Adrenal gland (tissue), 12 donors: Measurements from ENCODE around the gene NECTIN3. TPM values are rescaled to one million over a fixed set of nuclear protein-coding genes. Genes with fewer than 3 reads are reported as not detected.

Experiments
- DNase-seq, 7 donors: peaks; one replicate each; pipeline ENCODE4 v3.0.0-alpha.2; 2019 to 2020
- H3K27ac ChIP-seq, 5 donors: fragments of 200-600 bp; sonication (generic) in 4 of 5; 1 replicate in 3 of 5; 2 replicates in 2 of 5; pipeline versions ENCODE4 v1.5.1 to v1.8.0; 2016 to 2020; ENCODE audit warnings: mild to moderate bottlenecking in 1 of 5
- H3K27me3 ChIP-seq: fragments of 200-600 bp; 2 replicates; pipeline ENCODE4 v1.8.0; 2021
- H3K36me3 ChIP-seq, 2 donors: fragments of 200-600 bp; replicated peaks in 1 of 2; 1 replicate in 1 of 2; 2 replicates in 1 of 2; pipeline versions ENCODE4 v1.5.1 to v1.8.0; 2018 to 2022
- H3K4me1 ChIP-seq, 2 donors: fragments of 200-600 bp; replicated peaks in 1 of 2; 1 replicate in 1 of 2; 2 replicates in 1 of 2; pipeline versions ENCODE4 v1.5.1 to v1.8.0; 2018 to 2021
- H3K4me3 ChIP-seq, 4 donors: fragments of 200-600 bp; sonication (generic) in 3 of 4; one replicate each; pipeline ENCODE4 v1.5.1; 2016 to 2018
- H3K9me3 ChIP-seq, 3 donors: fragments of 200-600 bp; sonication (generic) in 1 of 3; replicated peaks in 1 of 3; 1 replicate in 2 of 3; 2 replicates in 1 of 3; pipeline versions ENCODE4 v1.5.1 to v1.8.0; 2016 to 2021
- CTCF ChIP-seq, 6 experiments: fragments of 450-650 bp in 4 of 6; fragments of 200-600 bp in 2 of 6; sonication (generic) in 1 of 6; IDR thresholded peaks; 1 replicate in 5 of 6; 2 replicates in 1 of 6; pipeline versions ENCODE4 v1.5.1 to v1.8.0; 2016 to 2021; ENCODE audit warnings: antibody characterized with exemption in 6 of 6, mild to moderate bottlenecking in 2 of 6, moderate library complexity in 1 of 6
- POLR2A ChIP-seq, 2 donors: fragments of 450-650 bp; IDR thresholded peaks; one replicate each; pipeline ENCODE4 v1.6.1; 2017; ENCODE audit warnings: antibody characterized with exemption in 2 of 2, mild to moderate bottlenecking in 2 of 2, moderate library complexity in 1 of 2
- WGBS, 4 donors: extraction: QIAGEN DNeasy Blood & Tissue Kit in 2 of 4; methylation state at CpG; one replicate each; pipeline versions ENCODE4 v1.1.5 to v1.1.7; 2013 to 2017; 5-methylcytosine and 5-hydroxymethylcytosine counted together
- intact Hi-C, 2 donors: fragments of 100-400 bp; cut with DNase I; formaldehyde crosslinking; loops; one replicate each; pipeline versions ENCODE4 v1.14.1 to v1.15.0; 2022 to 2023
- polyA plus RNA-seq, 3 donors: library from polyadenylated mRNA; stranded (reverse); fragments of 200-250 nt in 2 of 3; fragments of 350-450 nt in 1 of 3; fragmentation: Illumina TruSeq in 1 of 3; extraction: RNeasy Lipid Tissue Mini Kit (QIAGEN cat#74804) in 1 of 3; gene quantifications; one replicate each; pipeline ENCODE4 v1.2.3, GENCODE V29; 2013 to 2014
- total RNA-seq, 9 donors: library from RNA; depleted of rRNA in 4 of 9; stranded (reverse); fragments of >200 nt in 4 of 9; fragments of 120-200 nt in 1 of 9; fragmentation: NEBNext Ultra II Directional in 1 of 9; extraction: Animal tissue kit (Norgen Biotek cat#: 25700) in 1 of 9; gene quantifications; one replicate each; pipeline versions ENCODE4 v1.1.0 to v1.2.4, GENCODE V29; 2013 to 2023
- donor health status: healthy with polysubstance abuse.
- donor health status: Bipolar disorder and iron deficiency.
- donor health status: DM: yes; HTN: yes; CAD: no.
- donor health status: DM: no; HTN: no; CAD: no.
- donor health status: DM: no; HTN: no; CAD: no.
- donor health status: DM: yes; HTN: yes; CAD: no.

Gene NECTIN3
- total and polyA plus RNA-seq, 12 donors = 1.3 to 31.5 (median 15.2) TPM

GRCh38 chr3:111112913-111113312, 41.3 kb downstream of the NECTIN3 start:
- Histone ChIP-seq H3K4me1 (no peaks in the 10 kb centered on the region), H3K9me3 (peaks cover 0 to 4% (median 0%) of the 10 kb centered on the region in 3 donors), H3K36me3 (no peaks in the 10 kb centered on the region), H3K27ac (no peak overlapping the region), H3K27me3 (no peaks in the 10 kb centered on the region), H3K4me3 (no peak overlapping the region)
- intact Hi-C loops = no loop called here
- no peak for TF ChIP-seq POLR2A (IDR thresholded peaks at IDR 0.05)
- no peak for TF ChIP-seq CTCF (IDR thresholded peaks at IDR 0.05)
- no peak for DNase-seq
- 83 to 88% (median 85%) methylated on average over 2 of the region's 2 CpGs for WGBS, 4 donors

- Histone ChIP-seq H3K36me3 (no peaks in the 10 kb centered on the region), H3K9me3 (no peaks in the 10 kb centered on the region), H3K4me1 (no peaks in the 10 kb centered on the region), H3K27ac (no peak overlapping the region), H3K4me3 (no peak overlapping the region), H3K27me3 (no peaks in the 10 kb centered on the region)
- intact Hi-C loops = no loop called here
- TF ChIP-seq POLR2A (IDR thresholded peaks at IDR 0.05) (no peak), CTCF (IDR thresholded peaks at IDR 0.05) (no peak)
- no peak for DNase-seq
Measured at GRCh38 chr3:111128884-111129283, 57.3 kb downstream of the NECTIN3 start.

GRCh38 chr3:111130827-111131226, 59.2 kb downstream of the NECTIN3 start:
- no peak overlapping the region for H3K4me3 ChIP-seq
- no peaks in the 10 kb centered on the region for H3K36me3 ChIP-seq
- no peak overlapping the region for H3K27ac ChIP-seq
- intact Hi-C loops = no loop called here
- WGBS, 4 donors = 95 to 98% (median 97%) methylated on average over 1 of the region's 1 CpG
- no peak for TF ChIP-seq CTCF (IDR thresholded peaks at IDR 0.05)
- no peak for TF ChIP-seq POLR2A (IDR thresholded peaks at IDR 0.05)
- no peak for DNase-seq
- no peaks in the 10 kb centered on the region for H3K4me1 ChIP-seq
- no peaks in the 10 kb centered on the region for H3K9me3 ChIP-seq
- no peaks in the 10 kb centered on the region for H3K27me3 ChIP-seq

- TF ChIP-seq CTCF (IDR thresholded peaks at IDR 0.05) = no peak
- no peak for TF ChIP-seq POLR2A (IDR thresholded peaks at IDR 0.05)
- H3K4me3 ChIP-seq = no peak overlapping the region
- no peaks in the 10 kb centered on the region for H3K36me3 ChIP-seq
- no peak for DNase-seq
- no peaks in the 10 kb centered on the region for H3K9me3 ChIP-seq
- intact Hi-C loops = no loop called here
- no peaks in the 10 kb centered on the region for H3K27me3 ChIP-seq
- H3K27ac ChIP-seq = no peak overlapping the region
- peaks cover 0 to 12% of the 10 kb centered on the region in 2 donors for H3K4me1 ChIP-seq
Measured at GRCh38 chr3:111134302-111134701, 62.7 kb downstream of the NECTIN3 start.
